GM12878 (cell line): Measurements from ENCODE around the gene SYN1. TPM values are rescaled to one million over a fixed set of nuclear protein-coding genes. Genes with fewer than 3 reads are reported as not detected.

ENCODE experiments used
- ATAC-seq: fragments of 200-7000 bp; cut with Tn5 transposase; 3 replicates; pipeline ENCODE4 v1.9.1; 2020; ENCODE audit warnings: mild to moderate bottlenecking, moderate library complexity
- BruUV-seq: library from RNA; stranded (reverse); fragments of 400-500 nt; replicated peaks from 2 replicates; lab custom pipeline; 2021; lab: Mats Ljungman, UMichigan
- CTCF ChIA-PET: fragments of 300-600 bp; sonication (Branson Sonifier 250); formaldehyde crosslinking; extraction: SDS; loops from one replicate; lab custom pipeline; 2021; ENCODE audit warnings: inconsistent platforms; lab: Yijun Ruan, JAX
- POLR2A ChIA-PET: fragments of 350-600 bp; formaldehyde crosslinking; extraction: SDS; loops from one replicate; lab custom pipeline; 2021; ENCODE audit warnings: inconsistent platforms; lab: Charles Lee
- RAD21 ChIA-PET: fragments of 300-600 bp; sonication (Branson Sonifier 250); formaldehyde crosslinking; loops from one replicate; lab custom pipeline; 2023; ENCODE audit warnings: antibody characterized with exemption; ENCODE audit not compliant: unreplicated experiment; lab: Charles Lee
- SMC1A ChIA-PET: fragments of 300-600 bp; sonication (Branson Sonifier 250); formaldehyde crosslinking; loops from one replicate; lab custom pipeline; 2023; ENCODE audit not compliant: unreplicated experiment, uncharacterized antibody; lab: Charles Lee
- DNase-seq: peaks from one replicate; pipeline ENCODE4 v3.0.0-alpha.2; 2011; ENCODE audit warnings: low read depth, low spot score
- FAIRE-seq: peaks from 3 replicates; lab custom pipeline; 2011; peaks lifted over from hg19 to GRCh38; lab: Jason Lieb, UNC
- H2AFZ ChIP-seq: 2 replicates; pipeline ENCODE4 v1.6.0; 2011; ENCODE audit warnings: low read depth, low read length, control low read depth; ENCODE audit not compliant: control insufficient read depth
- H3K27ac ChIP-seq: 2 replicates; pipeline ENCODE4 v1.5.1; 2011; ENCODE audit warnings: control low read depth; ENCODE audit not compliant: control insufficient read depth, insufficient read depth
- H3K27me3 ChIP-seq, 2 experiments: replicated peaks in 1 of 2; 2 replicates each; pipeline versions ENCODE4 v1.6.0 to v1.6.1; 2011; ENCODE audit warnings: low read length in 1 of 2; ENCODE audit not compliant: control insufficient read depth in 2 of 2, insufficient read depth in 2 of 2
- H3K36me3 ChIP-seq, 2 experiments: 2 replicates each; pipeline ENCODE4 v1.5.1; 2011; ENCODE audit warnings: low read length in 1 of 2; ENCODE audit not compliant: control insufficient read depth in 2 of 2, insufficient read depth in 2 of 2
- H3K4me1 ChIP-seq: 2 replicates; pipeline ENCODE4 v1.6.1; 2011; ENCODE audit warnings: mild to moderate bottlenecking, low read length, moderate library complexity, mixed read lengths; ENCODE audit not compliant: control insufficient read depth, insufficient read depth
- H3K4me2 ChIP-seq: 2 replicates; pipeline ENCODE4 v1.6.0; 2011; ENCODE audit warnings: control low read depth; ENCODE audit not compliant: control insufficient read depth, insufficient read depth
- H3K4me3 ChIP-seq: fragments of 200-600 bp; sonication (generic); 2 replicates; pipeline ENCODE4 v1.5.1; 2016
- H3K79me2 ChIP-seq: 2 replicates; pipeline ENCODE4 v1.6.0; 2011; ENCODE audit warnings: low read length; ENCODE audit not compliant: control insufficient read depth, insufficient read depth
- H3K9ac ChIP-seq: 2 replicates; pipeline ENCODE4 v1.8.0; 2011; ENCODE audit warnings: low read length, control low read depth, mixed read lengths; ENCODE audit not compliant: control insufficient read depth, insufficient read depth
- H3K9me3 ChIP-seq: replicated peaks from 3 replicates; pipeline ENCODE4 v1.5.1; 2011; ENCODE audit warnings: mild to moderate bottlenecking, low read length; ENCODE audit not compliant: control insufficient read depth, insufficient read depth
- H4K20me1 ChIP-seq: 2 replicates; pipeline ENCODE4 v1.6.0; 2011; ENCODE audit not compliant: control insufficient read depth, insufficient read depth
- RAD21 ChIP-seq: IDR thresholded peaks from 2 replicates; pipeline ENCODE4 v1.6.1; 2011; ENCODE audit warnings: mild to moderate bottlenecking, low read depth, low read length, moderate library complexity; ENCODE audit not compliant: insufficient read depth
- SMC3 ChIP-seq: IDR thresholded peaks from 2 replicates; pipeline ENCODE4 v1.6.1; 2011; ENCODE audit warnings: low read length, improper control_type of control experiment, borderline replicate concordance
- ZBED1 ChIP-seq: IDR thresholded peaks from 2 replicates; pipeline ENCODE4 v1.6.1; 2016; ENCODE audit warnings: borderline replicate concordance
- ZNF592 ChIP-seq: fragments of 450-650 bp; IDR thresholded peaks from 2 replicates; pipeline ENCODE4 v1.6.1; 2017; ENCODE audit warnings: mild to moderate bottlenecking, moderate library complexity
- WGBS: methylation state at CpG from one replicate; pipeline ENCODE4 v1.1.6; 2016; ENCODE audit warnings: low lambda C conversion rate; ENCODE audit not compliant: insufficient replicate concordance, insufficient coverage; ENCODE audit errors: missing lambda C conversion rate; 5-methylcytosine and 5-hydroxymethylcytosine counted together
- in situ Hi-C: fragments of 300-500 bp; cut with MboI; formaldehyde crosslinking; loops from 9 replicates; pipeline ENCODE4 v1.14.3; 2018; ENCODE audit warnings: mixed read lengths
- intact Hi-C: fragments of 100-400 bp; cut with micrococcal nuclease; formaldehyde crosslinking; loops from one replicate; pipeline ENCODE4 v1.14.2; 2022; ENCODE audit not compliant: unreplicated experiment
- polyA plus RNA-seq, 11 experiments: library from polyadenylated mRNA; depleted of rRNA in 4 of 11; unstranded in 6 of 11; stranded (reverse) in 5 of 11; fragments of >200 nt; fragmentation: Nextera tagmentation in 4 of 11; fragmentation: Illumina TruSeq in 1 of 11; extraction: Ambion mirVana in 4 of 11; extraction: Trizol in 1 of 11; gene quantifications; 1 replicate in 1 of 11; 2 replicates in 10 of 11; pipeline versions ENCODE4 v1.2.1 to v1.2.3, GENCODE V29; 2011 to 2016; ENCODE audit warnings: inconsistent platforms in 2 of 11, missing spikeins in 2 of 11, low read depth in 1 of 11
- total RNA-seq, 4 experiments: library from RNA; depleted of rRNA in 3 of 4; stranded (reverse); fragments of >200 nt in 3 of 4; fragmentation: Illumina TruSeq in 1 of 4; extraction: Trizol in 1 of 4; gene quantifications; 2 replicates each; pipeline versions ENCODE4 v1.2.1 to v1.2.3, GENCODE V29; 2013 to 2021
- TF ChIP-seq, protein P1 (sequence below), 3 experiments: IDR thresholded peaks in 2 of 3; conservative IDR thresholded peaks in 1 of 3; 2 replicates each; pipeline ENCODE4 v1.5.1; 2011; ENCODE audit warnings: low read depth in 3 of 3, low read length in 3 of 3, mild to moderate bottlenecking in 3 of 3, control low read depth in 2 of 3, moderate library complexity in 2 of 3, inconsistent platforms in 1 of 3, mixed read lengths in 1 of 3; ENCODE audit not compliant: control insufficient read depth in 2 of 3, insufficient read depth in 1 of 3; ENCODE audit errors: extremely low read depth in 1 of 3

The SYN1 gene
- total and polyA plus RNA-seq, 10 of the 15 experiments (the other 5 are each of a cell fraction or from before 2014, with no cell fraction given) = 0.09 to 0.57 (median 0.16) TPM; not detected in 3

GRCh38 chrX:47643926-47644325, 24.3 kb upstream of the SYN1 start:
- peaks cover 2% of the 10 kb centered on the region; the same call in 1 of the 3 replicates for H3K9me3 ChIP-seq
- H3K9ac ChIP-seq = no peak overlapping the region
- FAIRE-seq (no peak), ATAC-seq (peak; percentile 62), DNase-seq (no peak)
- no TSS peak for BruUV-seq
- ChIA-PET RAD21 (interaction anchor here (1.0 to 1.8 kb wide), 4 partner anchors 9 to 139 kb away, joined by 3 to 6 read pairs (median 4); no protein-coding TSS in a partner anchor), SMC1A (interaction anchor here (0.6 to 2.0 kb wide), 8 partner anchors 10 to 104 kb away, joined by 3 to 9 read pairs (median 4); partner anchors contain the start of genes CFP and TIMP1)
- in situ Hi-C loops = loop anchor here (10.0 kb wide), 2 partner anchors 79 to 429 kb away; partner anchors contain the start of genes ARAF and CDK16
- H3K27ac ChIP-seq = no peak overlapping the region
- H3K4me2 ChIP-seq = no peak overlapping the region
- no peaks in the 10 kb centered on the region for H3K27me3 ChIP-seq
- no peaks in the 10 kb centered on the region; the same call in 1 of the 2 replicates for H3K4me1 ChIP-seq
- WGBS = 25% methylated on average over 2 of the region's 2 CpGs
- no peak overlapping the region for H3K4me3 ChIP-seq
- intact Hi-C loops = loop anchor here (2.0 kb wide), 2 partner anchors 81 to 453 kb away; no protein-coding TSS in a partner anchor
- H2AFZ ChIP-seq = no peak overlapping the region
- no peak for TF ChIP-seq ZNF592
- TF ChIP-seq RAD21 = peak; percentile 50
- TF ChIP-seq, protein P1, sequence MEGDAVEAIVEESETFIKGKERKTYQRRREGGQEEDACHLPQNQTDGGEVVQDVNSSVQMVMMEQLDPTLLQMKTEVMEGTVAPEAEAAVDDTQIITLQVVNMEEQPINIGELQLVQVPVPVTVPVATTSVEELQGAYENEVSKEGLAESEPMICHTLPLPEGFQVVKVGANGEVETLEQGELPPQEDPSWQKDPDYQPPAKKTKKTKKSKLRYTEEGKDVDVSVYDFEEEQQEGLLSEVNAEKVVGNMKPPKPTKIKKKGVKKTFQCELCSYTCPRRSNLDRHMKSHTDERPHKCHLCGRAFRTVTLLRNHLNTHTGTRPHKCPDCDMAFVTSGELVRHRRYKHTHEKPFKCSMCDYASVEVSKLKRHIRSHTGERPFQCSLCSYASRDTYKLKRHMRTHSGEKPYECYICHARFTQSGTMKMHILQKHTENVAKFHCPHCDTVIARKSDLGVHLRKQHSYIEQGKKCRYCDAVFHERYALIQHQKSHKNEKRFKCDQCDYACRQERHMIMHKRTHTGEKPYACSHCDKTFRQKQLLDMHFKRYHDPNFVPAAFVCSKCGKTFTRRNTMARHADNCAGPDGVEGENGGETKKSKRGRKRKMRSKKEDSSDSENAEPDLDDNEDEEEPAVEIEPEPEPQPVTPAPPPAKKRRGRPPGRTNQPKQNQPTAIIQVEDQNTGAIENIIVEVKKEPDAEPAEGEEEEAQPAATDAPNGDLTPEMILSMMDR (IDR thresholded peaks at IDR 0.05 in 2 of 3, conservative IDR thresholded peaks at IDR 0.05 in 1 of 3; ENCODE audit: control insufficient read depth in 2 of 3, extremely low read depth in 1 of 3, insufficient read depth in 1 of 3, low read depth in 3 of 3, low read length in 3 of 3) = peak; percentile 23 to 37 (median 29); a peak in 4 of 6 replicates
- no peak for TF ChIP-seq ZBED1
- TF ChIP-seq SMC3 = 0 out of 2 replicates have a peak, but pooled peaks have one; percentile 25
- TF ChIP-seq, all 136 proteins: peak for 3
- no peaks in the 10 kb centered on the region for H4K20me1 ChIP-seq
- ChIA-PET POLR2A (interaction anchor here (1.0 to 1.6 kb wide), 3 partner anchors 10 to 15 kb away, joined by 4 to 6 read pairs (median 6); no protein-coding TSS in a partner anchor), CTCF (interaction anchor here (0.8 to 3.4 kb wide), 20 partner anchors 12 to 157 kb away, joined by 3 to 16 read pairs (median 4); partner anchors contain the start of gene CFP)
- peaks cover 0 to 5% of the 10 kb centered on the region in 2 experiments; a peak in 3 of 4 replicates for H3K36me3 ChIP-seq
- peaks cover 17% of the 10 kb centered on the region for H3K79me2 ChIP-seq
